HepG2 (cell line): ENCODE data around the gene FRMD8.

Experiments used
- BRCA1 ChIP-seq: sonication (generic); formaldehyde crosslinking; IDR thresholded peaks from 2 replicates; pipeline ENCODE4 v1.4.0; 2020; ENCODE audit warnings: missing genetic modification reagents
- FOXC1 ChIP-seq: sonication (generic); formaldehyde crosslinking; IDR thresholded peaks from 2 replicates; pipeline ENCODE4 v1.8.0; 2022; ENCODE audit warnings: mild to moderate bottlenecking, missing genetic modification reagents, borderline replicate concordance
- JUN ChIP-seq: sonication (generic); formaldehyde crosslinking; IDR thresholded peaks from 2 replicates; pipeline ENCODE4 v1.4.0; 2020; ENCODE audit warnings: mild to moderate bottlenecking, missing genetic modification reagents
- KLF12 ChIP-seq: sonication (generic); formaldehyde crosslinking; IDR thresholded peaks from 2 replicates; pipeline ENCODE4 v1.4.0; 2020; ENCODE audit warnings: missing genetic modification reagents, borderline replicate concordance
- MAX ChIP-seq: IDR thresholded peaks from 2 replicates; pipeline ENCODE4 v1.6.1; 2012; ENCODE audit warnings: inconsistent platforms
- MEIS2 ChIP-seq: sonication (generic); formaldehyde crosslinking; IDR thresholded peaks from 2 replicates; pipeline ENCODE4 v1.9.0; 2021; ENCODE audit warnings: mild to moderate bottlenecking, missing genetic modification reagents
- RCOR2 ChIP-seq: IDR thresholded peaks from 2 replicates; pipeline ENCODE4 v1.6.1; 2016; ENCODE audit warnings: missing biosample characterization, missing genetic modification reagents
- SALL2 ChIP-seq: sonication (generic); formaldehyde crosslinking; IDR thresholded peaks from 2 replicates; pipeline ENCODE4 v1.8.1; 2023; ENCODE audit warnings: mild to moderate bottlenecking, missing genetic modification reagents, inconsistent platforms
- SMC3 ChIP-seq: IDR thresholded peaks from 2 replicates; pipeline ENCODE4 v1.6.1; 2011; ENCODE audit warnings: low read length, improper control_type of control experiment
- SNRNP70 ChIP-seq: fragments of 200-400 bp; formaldehyde crosslinking; IDR thresholded peaks from 2 replicates; pipeline ENCODE4 v1.6.1; 2017; ENCODE audit warnings: mild to moderate bottlenecking, low read depth, low read length, moderate library complexity
- SRSF1 ChIP-seq: fragments of 200-400 bp; formaldehyde crosslinking; optimal IDR thresholded peaks from 2 replicates; pipeline ENCODE3; 2017; ENCODE audit warnings: mild to moderate bottlenecking, low read depth, low read length, moderate library complexity
- ZMAT5 ChIP-seq: sonication (generic); formaldehyde crosslinking; IDR thresholded peaks from 2 replicates; pipeline ENCODE4 v1.5.0; 2020; ENCODE audit warnings: mild to moderate bottlenecking, low read depth, missing genetic modification reagents, borderline replicate concordance
- ZNF205 ChIP-seq: IDR thresholded peaks from 2 replicates; pipeline ENCODE4 v1.6.1; 2018; ENCODE audit warnings: missing biosample characterization, missing genetic modification reagents
- ZNF576 ChIP-seq: sonication (generic); formaldehyde crosslinking; IDR thresholded peaks from 2 replicates; pipeline ENCODE4 v1.4.0; 2020; ENCODE audit warnings: mild to moderate bottlenecking, missing genetic modification reagents

GRCh38 chr11:65411681-65412070, 25.2 kb downstream of the FRMD8 start:
- TF ChIP-seq ZNF205 (CRISPR knock-in tag) (no peak), SRSF1 (no peak), MAX (no peak), SNRNP70 (no peak), FOXC1 (CRISPR knock-in tag) (no peak), KLF12 (CRISPR knock-in tag) (no peak), BRCA1 (CRISPR knock-in tag) (no peak), SMC3 (no peak), MEIS2 (CRISPR knock-in tag) (no peak), SALL2 (no peak), JUN (CRISPR knock-in tag) (no peak), ZNF576 (CRISPR knock-in tag) (no peak), RCOR2 (CRISPR knock-in tag) (no peak), ZMAT5 (CRISPR knock-in tag) (no peak)
